Measurements from ENCODE around the gene RPRD2. TPM values are rescaled to one million over a fixed set of nuclear protein-coding genes. Genes with fewer than 3 reads are reported as not detected.
A peak's percentile ranks its signal among the peaks of the same experiment; 100 is the strongest.

RPRD2 gene
- total and polyA plus RNA-seq, 2 of the 4 experiments (the other 2 are of a cell fraction): 3.9 to 11.6 TPM

- H3K18ac ChIP-seq (ENCODE audit: low read depth, low read length): no peak overlapping the region
- H2AFZ ChIP-seq (replicated peaks; ENCODE audit: low read length, poor library complexity): no peak overlapping the region
- H4K20me1 ChIP-seq (ENCODE audit: insufficient read depth, low read length): no peaks in the 10 kb centered on the region
- H3K79me1 ChIP-seq (ENCODE audit: low read depth in 1 of 2, low read length in 2 of 2): peaks cover 6 to 29% of the 10 kb centered on the region in 2 experiments; a peak in 3 of 4 replicates
- H2AK9ac ChIP-seq (replicated peaks; ENCODE audit: low read depth, low read length, poor library complexity): no peak overlapping the region
- no peak overlapping the region for H4K91ac ChIP-seq (ENCODE audit: insufficient read depth, low read depth, low read length)
- no peak overlapping the region for H4K5ac ChIP-seq (ENCODE audit: low read depth, low read length)
- dilution Hi-C loops (cut with HindIII; ENCODE audit: low sequenced_read_pairs, unreplicated experiment): no loop called here
- no peak overlapping the region for H3K56ac ChIP-seq (ENCODE audit: extremely low read depth, insufficient read depth, low read length)
- no peak overlapping the region for H2BK5ac ChIP-seq (ENCODE audit: low read depth, low read length, poor library complexity, severe bottlenecking)
- ChIA-PET POLR2A (ENCODE audit: unreplicated experiment) (no interaction called here), CTCF (interaction anchor here (0.8 kb wide), 1 partner anchor 15 kb away, joined by 3 read pairs; no protein-coding TSS in a partner anchor)
- no peak overlapping the region for H3K4me3 ChIP-seq (ENCODE audit: insufficient read depth, low read depth, low read length)
- no CpG with 5 or more reads among the region's 3 CpGs for WGBS, 2 experiments (ENCODE audit: extremely low coverage in 2 of 2, insufficient read length in 1 of 2)
- no peak overlapping the region for H3K14ac ChIP-seq (replicated peaks; ENCODE audit: low read depth, low read length)
- H2BK15ac ChIP-seq (ENCODE audit: low read depth, low read length): no peak overlapping the region
- no peak overlapping the region for H3K4me2 ChIP-seq (ENCODE audit: low read depth, low read length)
- H2AK5ac ChIP-seq (ENCODE audit: low read depth, low read length): no peak overlapping the region
- DNase-seq (peak; percentile 7), ATAC-seq (ENCODE audit: low read depth) (no peak)
- in situ Hi-C loops (cut with MboI; ENCODE audit: low sequenced_read_pairs): no loop called here
- no peak for TF ChIP-seq RFX5 (IDR thresholded peaks at IDR 0.05; ENCODE audit: low read depth, low read length)
- no peak for TF ChIP-seq CHD1 (IDR thresholded peaks at IDR 0.05; ENCODE audit: low read depth, low read length)
- no peak for TF ChIP-seq NFE2L2 (IDR thresholded peaks at IDR 0.05; ENCODE audit: low read depth, low read length)
- TF ChIP-seq MXI1 (IDR thresholded peaks at IDR 0.05; ENCODE audit: borderline replicate concordance, low read depth, low read length): no peak
- TF ChIP-seq CTCF (conservative IDR thresholded peaks at IDR 0.05; ENCODE audit: low read depth, low read length): no peak
- TF ChIP-seq FOS (IDR thresholded peaks at IDR 0.05; ENCODE audit: low read depth, low read length): no peak
- no peak for TF ChIP-seq ELK1 (IDR thresholded peaks at IDR 0.05; ENCODE audit: borderline replicate concordance, low read depth, low read length)
- no peak for TF ChIP-seq BHLHE40 (IDR thresholded peaks at IDR 0.05; ENCODE audit: low read depth, low read length)
- no peak for TF ChIP-seq SMC3 (IDR thresholded peaks at IDR 0.05; ENCODE audit: low read depth, low read length)
- H2BK20ac ChIP-seq (ENCODE audit: low read depth, low read length): no peak overlapping the region
- H3K36me3 ChIP-seq (ENCODE audit: control insufficient read depth, insufficient read depth, low read length): peaks cover 4% of the 10 kb centered on the region
- H3K9me3 ChIP-seq (ENCODE audit: control insufficient read depth, insufficient read depth, low read length): no peaks in the 10 kb centered on the region
- H4K8ac ChIP-seq (ENCODE audit: low read depth in 2 of 2, low read length in 2 of 2): no peak overlapping the region
- H3K4me1 ChIP-seq (ENCODE audit: control insufficient read depth, insufficient read depth, low read length): no peaks in the 10 kb centered on the region
- BruUV-seq (replicated peaks): no TSS peak
- no peak overlapping the region for H2BK120ac ChIP-seq (ENCODE audit: low read depth, low read length)
- 0 out of 2 replicates have a peak, but pooled peaks cover 4% of the 10 kb centered on the region for H3K9me1 ChIP-seq (ENCODE audit: insufficient read depth, low read length)
- H3K27ac ChIP-seq (ENCODE audit: insufficient read depth, low read length): no peak overlapping the region
- H3K4ac ChIP-seq (ENCODE audit: low read depth, low read length): no peak overlapping the region
- no peak overlapping the region for H3K9ac ChIP-seq (ENCODE audit: low read depth, low read length)
- intact Hi-C loops (cut with micrococcal nuclease): loop anchor here (10.0 kb wide), 1 partner anchor 55 kb away; no protein-coding TSS in a partner anchor
- H3K27me3 ChIP-seq (ENCODE audit: control insufficient read depth, insufficient read depth, low read length): no peaks in the 10 kb centered on the region
- H3K23ac ChIP-seq (ENCODE audit: low read depth, low read length): no peak overlapping the region
These were observed 65.9 kb downstream of the RPRD2 start for GRCh38 chr1:150429805-150430204.

Data from IMR-90 (cell line).